Posterior cingulate gyrus (tissue), 11 donors: ENCODE measurements around the gene CDH11.

Experiments
- DNase-seq, 10 donors: peaks; one replicate each; pipeline versions ENCODE4 v3.0.0 to v3.0.0-alpha.2; 2020 to 2021; ENCODE audit warnings: mixed read lengths in 3 of 10
- intact Hi-C: fragments of 100-400 bp; cut with DNase I; formaldehyde crosslinking; loops from one replicate; pipeline ENCODE4 v1.15.1; 2023

Gene CDH11

GRCh38 chr16:65121870-65122723 lies at the start of gene CDH11:
CDH11 (minus strand) TSS chr16:65122063; CDS start chr16:65004869, 117,194 bp downstream.
- DNase-seq: peak; percentile 48 to 93 (median 60)
- intact Hi-C loops: loop anchor here (5.0 kb wide), 1 partner anchor 1150 kb away; no protein-coding TSS in a partner anchor

GRCh38 chr16:65154321-65154720 lies 32.5 kb upstream of the CDH11 start:
- intact Hi-C loops: no loop called here

GRCh38 chr16:65153365-65154105 lies 31.7 kb upstream of the CDH11 start:
- no peak for DNase-seq
- intact Hi-C loops: no loop called here

More at GRCh38 chr16:65154321-65154720, 32.5 kb upstream of the CDH11 start:
- no peak for DNase-seq

GRCh38 chr16:65148804-65149203 lies 26.9 kb upstream of the CDH11 start:
- intact Hi-C loops: no loop called here
- DNase-seq: no peak

GRCh38 chr16:65142276-65142675 lies 20.4 kb upstream of the CDH11 start:
- DNase-seq: no peak
- intact Hi-C loops: no loop called here

GRCh38 chr16:65136681-65137080 lies 14.8 kb upstream of the CDH11 start:
- intact Hi-C loops: no loop called here
- no peak for DNase-seq

GRCh38 chr16:65126845-65127624 lies 5.2 kb upstream of the CDH11 start:
- intact Hi-C loops: no loop called here
- no peak for DNase-seq

GRCh38 chr16:65125871-65126270 lies 4.0 kb upstream of the CDH11 start:
- intact Hi-C loops: no loop called here
- DNase-seq: no peak

GRCh38 chr16:65125322-65125721 lies 3.5 kb upstream of the CDH11 start:
- intact Hi-C loops: no loop called here
- no peak for DNase-seq

- DNase-seq: no peak
- intact Hi-C loops: loop anchor here (5.0 kb wide), 1 partner anchor 1148 kb away; no protein-coding TSS in a partner anchor
Measured at GRCh38 chr16:65124596-65124995, 2.7 kb upstream of the CDH11 start.

- no peak for DNase-seq
- intact Hi-C loops: loop anchor here (5.0 kb wide), 1 partner anchor 1148 kb away; no protein-coding TSS in a partner anchor
Measured at GRCh38 chr16:65124212-65124548, 2.3 kb upstream of the CDH11 start.

- peak in 7 of 10 donors; percentile 20 to 85 (median 44) for DNase-seq
- intact Hi-C loops: loop anchor here (5.0 kb wide), 1 partner anchor 1149 kb away; no protein-coding TSS in a partner anchor
Measured at GRCh38 chr16:65123396-65124211, 1.7 kb upstream of the CDH11 start.

- intact Hi-C loops: loop anchor here (5.0 kb wide), 1 partner anchor 1149 kb away; no protein-coding TSS in a partner anchor
- peak; percentile 48 to 90 (median 58) for DNase-seq
Measured at GRCh38 chr16:65122724-65123395, 997 bp upstream of the CDH11 start.

- intact Hi-C loops: loop anchor here (5.0 kb wide), 1 partner anchor 1151 kb away; no protein-coding TSS in a partner anchor
Measured at GRCh38 chr16:65120831-65121721, 787 bp downstream of the CDH11 start.

GRCh38 chr16:65120461-65120830 lies 1.4 kb downstream of the CDH11 start:
- intact Hi-C loops: loop anchor here (5.0 kb wide), 1 partner anchor 1152 kb away; no protein-coding TSS in a partner anchor
- DNase-seq: no peak

More at GRCh38 chr16:65120831-65121721, 787 bp downstream of the CDH11 start:
- peak in 9 of 10 donors; percentile 17 to 86 (median 31) for DNase-seq

- intact Hi-C loops: loop anchor here (2.0 to 5.0 kb wide), 5 partner anchors 48 to 1758 kb away; no protein-coding TSS in a partner anchor
- peak in 8 of 10 donors; percentile 27 to 86 (median 34) for DNase-seq
Measured at GRCh38 chr16:65119901-65120401, 1.9 kb downstream of the CDH11 start.

- no peak for DNase-seq
- intact Hi-C loops: loop anchor here (2.0 to 5.0 kb wide), 4 partner anchors 47 to 1757 kb away; no protein-coding TSS in a partner anchor
Measured at GRCh38 chr16:65119435-65119834, 2.4 kb downstream of the CDH11 start.
